ENCODE measurements around the gene RAC3.

DNA sequence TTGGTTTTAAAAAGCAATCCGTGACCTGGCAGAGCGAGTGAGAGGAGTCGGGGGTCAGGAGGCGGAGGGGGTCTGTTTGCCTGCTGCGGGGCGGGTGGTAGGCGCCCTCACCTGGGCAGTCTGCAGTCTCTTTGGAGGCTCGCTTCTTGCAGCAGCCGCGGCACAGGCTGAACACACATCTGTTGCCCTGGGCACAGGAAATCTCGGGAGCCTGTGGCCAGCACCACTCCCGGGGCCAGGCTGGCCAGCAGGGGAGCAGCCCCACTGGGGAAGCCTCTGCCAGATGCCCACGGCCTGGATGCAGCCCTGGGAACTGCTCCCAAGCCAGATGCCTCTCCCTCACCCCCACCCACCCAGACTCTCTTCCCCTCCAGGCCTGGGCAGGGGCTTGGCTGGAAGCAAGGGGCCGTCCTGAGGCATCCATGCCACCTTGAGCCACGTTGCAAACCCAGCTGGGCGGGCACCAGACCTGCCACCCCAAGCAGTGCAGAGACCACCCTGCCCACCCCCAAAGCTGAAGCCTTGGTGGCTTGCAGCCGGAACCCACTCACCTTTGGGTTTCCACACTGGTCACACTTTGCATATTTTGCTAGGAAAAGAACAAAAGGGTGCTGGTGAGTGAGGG, 26.9 kb downstream of the RAC3 start:
- TF ChIP-seq, protein P1, sequence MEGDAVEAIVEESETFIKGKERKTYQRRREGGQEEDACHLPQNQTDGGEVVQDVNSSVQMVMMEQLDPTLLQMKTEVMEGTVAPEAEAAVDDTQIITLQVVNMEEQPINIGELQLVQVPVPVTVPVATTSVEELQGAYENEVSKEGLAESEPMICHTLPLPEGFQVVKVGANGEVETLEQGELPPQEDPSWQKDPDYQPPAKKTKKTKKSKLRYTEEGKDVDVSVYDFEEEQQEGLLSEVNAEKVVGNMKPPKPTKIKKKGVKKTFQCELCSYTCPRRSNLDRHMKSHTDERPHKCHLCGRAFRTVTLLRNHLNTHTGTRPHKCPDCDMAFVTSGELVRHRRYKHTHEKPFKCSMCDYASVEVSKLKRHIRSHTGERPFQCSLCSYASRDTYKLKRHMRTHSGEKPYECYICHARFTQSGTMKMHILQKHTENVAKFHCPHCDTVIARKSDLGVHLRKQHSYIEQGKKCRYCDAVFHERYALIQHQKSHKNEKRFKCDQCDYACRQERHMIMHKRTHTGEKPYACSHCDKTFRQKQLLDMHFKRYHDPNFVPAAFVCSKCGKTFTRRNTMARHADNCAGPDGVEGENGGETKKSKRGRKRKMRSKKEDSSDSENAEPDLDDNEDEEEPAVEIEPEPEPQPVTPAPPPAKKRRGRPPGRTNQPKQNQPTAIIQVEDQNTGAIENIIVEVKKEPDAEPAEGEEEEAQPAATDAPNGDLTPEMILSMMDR (IDR thresholded peaks at IDR 0.05), result no peak
- no peak for TF ChIP-seq POLR2A (IDR thresholded peaks at IDR 0.05)
- TF ChIP-seq POLR2AphosphoS5 (IDR thresholded peaks at IDR 0.05), result no peak
